K562 (cell line): Measurements from ENCODE around the gene ZCCHC24. TPM values are rescaled to one million over a fixed set of nuclear protein-coding genes. Genes with fewer than 3 reads are reported as not detected.

Experiments used
- CBX8 ChIP-seq: fragments of 200-600 bp; sonication (generic); IDR thresholded peaks from 2 replicates; pipeline ENCODE4 v1.6.1; 2012; ENCODE audit warnings: borderline replicate concordance, mixed run types, low read depth, mild to moderate bottlenecking, moderate library complexity, mixed read lengths, low read length, control low read depth, inconsistent platforms; ENCODE audit not compliant: poor library complexity, severe bottlenecking; ENCODE audit errors: extremely low read depth
- CREB3L1 ChIP-seq: fragments of 450-650 bp; IDR thresholded peaks from 2 replicates; pipeline ENCODE4 v1.6.1; 2014; ENCODE audit warnings: low read depth, mild to moderate bottlenecking, moderate library complexity, borderline replicate concordance
- EP400 ChIP-seq: fragments of 450-650 bp; IDR thresholded peaks from 2 replicates; pipeline ENCODE4 v1.6.1; 2017; ENCODE audit warnings: antibody characterized with exemption, mild to moderate bottlenecking, moderate library complexity
- ERF ChIP-seq: fragments of 450-650 bp; formaldehyde crosslinking; IDR thresholded peaks from 2 replicates; pipeline ENCODE4 v1.4.0; 2020; ENCODE audit warnings: mild to moderate bottlenecking, mixed read lengths
- EWSR1 ChIP-seq: fragments of 450-650 bp; IDR thresholded peaks from 2 replicates; pipeline ENCODE4 v1.6.1; 2018; ENCODE audit warnings: borderline replicate concordance, mild to moderate bottlenecking, low read depth, moderate library complexity; ENCODE audit not compliant: partially characterized antibody
- HOMEZ ChIP-seq: fragments of 250-450 bp; sonication (Bioruptor Pico); IDR thresholded peaks from 2 replicates; pipeline ENCODE4 v1.4.0; 2020; ENCODE audit warnings: mild to moderate bottlenecking, moderate library complexity
- MXD1 ChIP-seq: fragments of 250-450 bp; sonication (Bioruptor Pico); IDR thresholded peaks from 2 replicates; pipeline ENCODE4 v1.8.0; 2021; ENCODE audit warnings: borderline replicate concordance, mild to moderate bottlenecking, moderate library complexity; ENCODE audit not compliant: poor library complexity, severe bottlenecking
- NKRF ChIP-seq: fragments of 450-650 bp; IDR thresholded peaks from 2 replicates; pipeline ENCODE4 v1.6.1; 2016; ENCODE audit warnings: borderline replicate concordance
- NONO ChIP-seq, 2 experiments: fragments of 200-400 bp in 1 of 2; fragments of 450-650 bp in 1 of 2; formaldehyde crosslinking in 1 of 2; IDR thresholded peaks; 2 replicates each; pipeline ENCODE4 v1.6.1; 2017; ENCODE audit warnings: low read depth in 2 of 2, mild to moderate bottlenecking in 2 of 2, moderate library complexity in 2 of 2, low read length in 1 of 2
- PHB ChIP-seq: fragments of 250-450 bp; sonication (Bioruptor Pico); IDR thresholded peaks from 2 replicates; pipeline ENCODE4 v1.5.0; 2021
- RAD21 ChIP-seq, 2 experiments: fragments of 250-450 bp in 1 of 2; fragments of 450-650 bp in 1 of 2; sonication (Bioruptor Pico) in 1 of 2; formaldehyde crosslinking in 1 of 2; IDR thresholded peaks in 1 of 2; conservative IDR thresholded peaks in 1 of 2; 2 replicates each; pipeline versions ENCODE4 v1.4.0 to v1.8.0; 2020 to 2022; ENCODE audit warnings: mild to moderate bottlenecking in 2 of 2, moderate library complexity in 1 of 2
- ZNF224 ChIP-seq: sonication (generic); formaldehyde crosslinking; IDR thresholded peaks from 2 replicates; pipeline ENCODE4 v1.8.0; 2022; ENCODE audit warnings: mild to moderate bottlenecking, missing genetic modification reagents
- ZNF253 ChIP-seq: fragments of 250-450 bp; sonication (Bioruptor Pico); conservative IDR thresholded peaks from 2 replicates; pipeline ENCODE4 v1.6.1; 2021; ENCODE audit warnings: mild to moderate bottlenecking
- ZNF277 ChIP-seq: fragments of 250-450 bp; sonication (Bioruptor Pico); IDR thresholded peaks from 2 replicates; pipeline ENCODE4 v1.8.0; 2022; ENCODE audit warnings: inconsistent platforms, mild to moderate bottlenecking, moderate library complexity, borderline replicate concordance
- ZNF586 ChIP-seq: fragments of 450-650 bp; formaldehyde crosslinking; conservative IDR thresholded peaks from 2 replicates; pipeline ENCODE4 v1.4.0; 2020; ENCODE audit warnings: mild to moderate bottlenecking, moderate library complexity
- polyA plus RNA-seq, 8 experiments: library from polyadenylated mRNA; depleted of rRNA in 4 of 8; stranded (reverse) in 5 of 8; unstranded in 3 of 8; fragments of >200 nt; fragmentation: Nextera tagmentation in 2 of 8; fragmentation: Illumina TruSeq in 1 of 8; extraction: Ambion mirVana in 2 of 8; extraction: Trizol in 1 of 8; gene quantifications; 2 replicates each; pipeline versions ENCODE4 v1.2.1 to v1.2.3, GENCODE V29; 2011 to 2014; ENCODE audit warnings: inconsistent platforms in 1 of 8, missing spikeins in 1 of 8
- total RNA-seq, 7 experiments: library from RNA; depleted of rRNA in 6 of 7; stranded (reverse); fragments of >200 nt in 6 of 7; fragmentation: Illumina TruSeq in 2 of 7; extraction: Trizol in 2 of 7; gene quantifications; 2 replicates each; pipeline versions ENCODE4 v1.2.1 to v1.2.3, GENCODE V29; 2011 to 2021; ENCODE audit warnings: low replicate concordance in 1 of 7

ZCCHC24 gene
- total and polyA plus RNA-seq, 9 of the 15 experiments (the other 6 are each of a cell fraction or from before 2014, with no cell fraction given): 0.84 to 11.0 (median 4.6) TPM

- TF ChIP-seq NONO (IDR thresholded peaks at IDR 0.05; ENCODE audit: low read depth in 2 of 2, low read length in 1 of 2) (peak; percentile 81 to 96), HOMEZ (no peak), MXD1 (CRISPR knock-in tag) (no peak), CBX8 (no peak), EWSR1 (no peak), PHB (CRISPR knock-in tag) (no peak), ZNF253 (CRISPR knock-in tag) (no peak), ZNF224 (no peak), ERF (CRISPR knock-in tag) (no peak; the same call in 1 of the 2 replicates), ZNF586 (CRISPR knock-in tag) (no peak), RAD21 (CRISPR knock-in tag; conservative IDR thresholded peaks at IDR 0.05 in 1 of 2, IDR thresholded peaks at IDR 0.05 in 1 of 2) (peak; percentile 68 to 79), CREB3L1 (no peak), ZNF277 (CRISPR knock-in tag) (no peak), NKRF (no peak), EP400 (no peak)
Measured at GRCh38 chr10:79347226-79347893, 98.1 kb downstream of the ZCCHC24 start, which contains the start of gene PPIF (continued).
